ENCODE measurements around the gene SEMA5A.
"Not testable (repeated sequence)": the region's sequence is repeated elsewhere in the genome, so short reads cannot be mapped to it uniquely, and the experiment has no call there.

SEMA5A gene

GRCh38 chr5:9365512-9365911, 180.4 kb downstream of the SEMA5A start:
- no peak for DNase-seq (ENCODE audit: low read depth in 1 of 2, low spot score in 1 of 2)

DNA sequence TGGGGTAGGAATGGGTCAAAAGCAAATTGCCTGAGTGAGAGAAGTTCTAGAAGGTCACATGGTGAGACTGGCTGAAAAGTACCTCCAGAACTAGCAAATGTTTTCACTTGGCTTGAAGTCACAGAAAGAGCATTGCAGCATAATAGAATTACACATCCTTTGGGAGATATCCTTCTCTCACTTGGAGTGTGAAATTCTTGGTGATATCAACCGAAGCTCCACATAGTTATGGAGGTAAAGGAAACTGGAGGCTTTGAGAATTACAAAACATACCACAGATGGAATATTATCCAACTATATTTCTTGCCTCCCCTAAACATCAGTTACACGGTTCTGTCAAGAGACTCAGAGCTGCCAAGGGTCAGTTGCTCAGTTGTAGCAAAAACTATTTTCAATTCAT, 182.4 kb downstream of the SEMA5A start:
- no peak for DNase-seq (ENCODE audit: low read depth in 1 of 2, low spot score in 1 of 2)

DNA sequence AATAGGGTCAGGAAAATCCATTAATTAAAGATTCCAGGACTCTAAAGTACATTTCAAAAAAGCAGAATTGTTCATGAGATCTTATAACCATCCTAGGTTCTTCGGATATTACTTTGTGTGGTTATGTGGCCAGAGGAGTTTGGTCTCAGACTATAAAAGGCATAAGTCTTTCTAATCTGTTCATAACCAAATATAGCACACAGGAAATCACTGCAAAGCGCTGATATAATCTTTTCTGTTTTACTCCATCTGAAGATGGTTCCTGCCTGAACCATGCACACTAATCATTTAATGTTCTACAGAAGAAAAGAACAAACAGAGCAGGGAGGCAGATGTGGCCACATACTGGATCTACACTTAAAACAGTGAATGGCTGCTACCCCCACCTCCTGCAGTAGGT, 182.8 kb downstream of the SEMA5A start:
- DNase-seq (ENCODE audit: low read depth in 1 of 2, low spot score in 1 of 2): no peak

- DNase-seq (ENCODE audit: low read depth in 1 of 2, low spot score in 1 of 2): no peak
Measured at GRCh38 chr5:9362600-9362999, 183.3 kb downstream of the SEMA5A start.

DNA sequence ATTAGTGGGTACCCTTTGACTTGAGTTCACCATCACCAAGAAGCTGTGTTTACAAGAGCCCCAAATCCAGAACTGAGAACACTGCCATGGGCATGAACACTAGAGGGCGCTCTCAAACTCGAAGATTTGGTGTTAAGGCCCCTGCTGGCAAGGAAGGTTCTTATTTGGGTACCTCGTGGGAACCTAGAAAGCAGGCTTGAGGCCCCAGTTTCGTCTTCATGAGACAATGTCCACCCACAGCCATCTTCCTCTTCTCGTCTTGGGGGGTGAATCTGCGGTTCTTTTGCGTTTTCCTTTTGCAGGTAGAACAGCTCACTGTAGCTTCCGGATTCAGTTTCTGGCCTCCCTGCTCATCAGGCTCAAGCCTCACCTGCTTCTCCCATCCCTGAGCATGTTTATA, 184.0 kb downstream of the SEMA5A start:
- no peak for DNase-seq (ENCODE audit: low read depth in 1 of 2, low spot score in 1 of 2)

DNA sequence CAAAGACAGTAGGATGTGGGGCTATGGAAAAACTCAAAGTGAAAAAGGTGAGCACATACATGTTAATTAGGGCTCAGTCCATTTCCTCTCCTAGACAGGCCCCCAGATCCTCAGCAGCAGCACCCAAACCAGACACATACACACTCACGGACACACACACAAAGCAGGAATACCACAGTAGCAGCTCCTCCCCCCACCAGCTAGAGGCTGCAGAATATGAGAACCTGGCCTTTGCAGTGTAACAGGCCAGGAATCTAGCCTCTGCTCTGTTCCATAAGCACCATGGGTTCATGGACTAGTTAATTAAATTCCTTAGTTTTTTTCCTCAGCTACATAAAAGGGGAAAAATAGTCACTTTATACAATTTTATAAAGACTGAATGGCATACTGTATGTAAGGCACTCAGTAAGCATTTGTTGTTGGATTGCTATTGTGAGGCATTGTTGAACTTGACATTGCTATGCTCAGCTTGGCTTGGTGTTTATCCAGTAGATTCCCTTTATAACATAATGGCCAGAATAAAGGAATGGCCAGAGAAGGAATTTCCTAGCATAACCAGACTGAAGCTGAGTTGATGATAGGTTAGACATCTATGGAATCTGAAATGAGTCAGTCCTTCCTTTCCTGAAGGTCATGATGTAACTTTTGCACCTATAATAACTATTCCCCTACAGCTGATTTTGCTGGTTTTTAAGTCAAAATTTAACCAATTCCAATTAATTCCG, 186.8 kb downstream of the SEMA5A start:
- DNase-seq (ENCODE audit: low read depth in 1 of 2, low spot score in 1 of 2): no peak

- DNase-seq (ENCODE audit: low read depth in 1 of 2, low spot score in 1 of 2): no peak
Measured at GRCh38 chr5:9356351-9356825, 189.5 kb downstream of the SEMA5A start.

- no peak for DNase-seq (ENCODE audit: low read depth in 1 of 2, low spot score in 1 of 2)
Measured at GRCh38 chr5:9354336-9355081, 191.4 kb downstream of the SEMA5A start.

DNA sequence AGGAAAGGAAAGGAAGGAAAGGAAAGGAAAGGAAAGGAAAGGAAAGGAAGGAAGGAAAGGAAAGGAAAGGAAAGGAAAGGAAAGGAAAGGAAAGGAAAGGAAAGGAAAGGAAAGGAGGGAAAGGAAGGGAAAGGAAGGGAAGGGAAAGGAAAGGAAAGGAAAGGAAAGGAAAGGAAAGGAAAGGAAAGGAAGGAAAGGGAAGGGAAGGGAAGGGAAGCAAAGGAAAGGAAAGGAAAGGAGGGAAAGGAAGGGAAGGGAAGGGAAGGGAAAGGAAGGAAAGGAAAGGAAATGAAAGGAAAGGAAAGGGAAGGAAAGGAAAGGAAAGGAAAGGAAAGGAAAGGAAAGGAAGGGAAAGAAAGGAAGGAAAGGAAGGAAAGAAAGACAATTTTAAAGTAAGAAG, 192.8 kb downstream of the SEMA5A start:
- not testable (repeated sequence) for DNase-seq (ENCODE audit: low read depth in 1 of 2, low spot score in 1 of 2)

GRCh38 chr5:9351546-9351945, 194.3 kb downstream of the SEMA5A start:
- no peak for DNase-seq (ENCODE audit: low read depth in 1 of 2, low spot score in 1 of 2)

- no peak for DNase-seq (ENCODE audit: low read depth in 1 of 2, low spot score in 1 of 2)
Measured at GRCh38 chr5:9350301-9350797, 195.5 kb downstream of the SEMA5A start.

DNA sequence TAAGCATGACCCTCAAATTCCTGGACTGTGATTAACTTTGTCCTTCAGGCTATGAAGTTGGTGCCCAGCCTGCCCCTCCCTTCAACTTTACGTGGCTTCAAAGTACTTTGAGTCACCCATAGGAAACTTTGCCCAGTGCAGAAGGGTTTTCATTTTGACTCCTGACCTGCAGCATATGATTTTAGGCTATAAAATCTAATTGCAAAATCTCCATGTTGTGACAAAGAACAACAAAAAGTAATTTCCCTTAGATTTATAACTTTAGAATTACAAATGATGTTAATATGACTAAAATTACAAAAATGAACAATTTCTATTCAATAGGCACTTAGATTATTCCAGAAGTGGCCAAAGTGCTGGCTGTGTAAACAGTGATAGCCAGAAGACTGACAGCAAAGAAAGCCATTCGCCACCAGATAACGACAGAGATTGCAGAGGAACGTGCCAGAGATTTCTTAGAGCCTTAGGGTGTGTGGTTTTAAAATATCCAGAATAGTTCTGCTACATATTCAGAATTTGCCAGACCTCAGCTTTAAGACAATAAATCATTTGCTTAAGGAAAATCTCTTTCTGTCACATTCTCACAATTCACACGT, 197.4 kb downstream of the SEMA5A start:
- no peak for DNase-seq (ENCODE audit: low read depth in 1 of 2, low spot score in 1 of 2)

- no peak for DNase-seq (ENCODE audit: low read depth in 1 of 2, low spot score in 1 of 2)
Measured at GRCh38 chr5:9347541-9348295, 198.2 kb downstream of the SEMA5A start.

DNA sequence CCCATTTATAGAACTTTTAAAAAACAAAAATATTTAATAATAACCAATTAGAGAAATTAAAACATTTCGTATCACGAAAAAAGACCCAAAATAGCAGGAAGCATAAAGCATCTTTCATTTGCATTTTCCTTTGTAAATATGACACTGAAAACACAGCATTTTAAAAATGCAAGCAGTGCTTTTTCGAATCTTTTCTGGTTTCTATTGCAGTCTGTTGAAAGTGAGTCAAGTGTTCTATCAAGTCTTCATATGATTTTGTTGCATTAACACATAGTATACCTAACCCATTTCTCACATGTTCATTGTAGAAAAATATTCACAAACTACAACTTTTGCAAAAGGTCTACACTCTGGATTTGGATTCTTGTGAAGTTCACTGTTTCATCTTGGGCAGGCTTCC, 198.8 kb downstream of the SEMA5A start:
- no peak for DNase-seq (ENCODE audit: low read depth in 1 of 2, low spot score in 1 of 2)

- no peak for DNase-seq (ENCODE audit: low read depth in 1 of 2, low spot score in 1 of 2)
Measured at GRCh38 chr5:9344751-9345240, 201.1 kb downstream of the SEMA5A start.

DNA sequence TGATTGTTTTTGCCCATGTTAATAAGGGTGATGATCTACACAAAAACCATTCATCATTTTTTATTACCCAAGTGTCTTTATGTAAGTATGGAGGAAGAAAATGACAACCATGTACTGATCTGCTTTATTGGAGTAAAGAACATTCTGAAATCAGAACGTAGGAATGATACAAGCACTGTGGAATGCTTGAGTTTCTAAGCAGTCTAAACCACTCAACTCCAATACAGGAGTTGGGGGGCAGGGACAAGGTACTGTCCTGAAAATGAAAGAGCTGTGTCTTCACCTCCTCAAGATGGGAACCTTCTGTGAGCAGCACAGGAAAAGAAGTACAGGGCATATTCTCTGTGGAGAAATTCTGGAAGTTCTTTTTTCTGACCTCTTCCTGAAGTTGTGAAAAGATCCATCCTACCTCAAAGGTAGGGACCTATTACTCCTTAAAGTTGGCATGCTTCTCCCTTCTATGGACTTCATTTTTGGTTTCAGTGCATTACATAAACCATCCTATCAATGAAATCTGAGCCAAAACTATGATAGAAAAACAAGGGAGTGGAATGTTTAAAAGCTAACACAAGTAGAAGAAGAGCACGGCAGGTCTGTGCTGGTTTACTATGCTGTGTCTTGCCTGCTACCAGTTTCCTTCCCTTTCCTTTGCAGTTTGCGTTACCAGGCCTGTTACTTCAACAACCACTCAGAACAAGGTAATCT, 202.6 kb downstream of the SEMA5A start:
- no peak for DNase-seq (ENCODE audit: low read depth in 1 of 2, low spot score in 1 of 2)

DNA sequence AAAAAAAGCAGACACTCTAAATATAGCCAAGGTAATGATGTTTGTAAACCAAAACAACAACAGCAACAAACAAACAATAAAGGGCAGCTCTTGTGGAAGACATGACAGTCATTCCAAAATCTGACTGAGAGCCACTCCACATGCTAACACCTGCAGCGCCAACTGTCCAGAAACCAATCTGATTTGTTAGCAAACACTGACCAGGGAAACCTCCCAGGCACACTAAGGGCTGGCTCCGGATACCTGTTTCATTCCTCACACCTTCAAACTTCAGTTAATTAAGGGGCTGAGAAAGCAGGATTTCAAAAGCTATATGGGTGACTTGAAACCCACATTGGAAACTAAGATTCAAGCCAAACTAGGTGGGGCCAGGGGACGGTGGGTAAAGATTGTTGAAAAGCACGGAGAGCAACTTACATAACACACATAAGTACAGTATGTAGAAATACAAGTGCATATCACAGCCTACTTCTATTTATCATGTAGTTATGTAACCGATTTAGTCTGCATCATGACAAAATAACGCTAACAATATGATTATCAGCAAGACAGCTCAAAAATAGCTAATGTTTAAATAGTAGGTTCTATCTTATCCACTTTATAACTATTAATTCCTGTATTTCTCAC, 203.6 kb downstream of the SEMA5A start:
- no peak for DNase-seq (ENCODE audit: low read depth in 1 of 2, low spot score in 1 of 2)

GRCh38 chr5:9340085-9340484, 205.8 kb downstream of the SEMA5A start:
- DNase-seq (ENCODE audit: low read depth in 1 of 2, low spot score in 1 of 2): no peak

DNA sequence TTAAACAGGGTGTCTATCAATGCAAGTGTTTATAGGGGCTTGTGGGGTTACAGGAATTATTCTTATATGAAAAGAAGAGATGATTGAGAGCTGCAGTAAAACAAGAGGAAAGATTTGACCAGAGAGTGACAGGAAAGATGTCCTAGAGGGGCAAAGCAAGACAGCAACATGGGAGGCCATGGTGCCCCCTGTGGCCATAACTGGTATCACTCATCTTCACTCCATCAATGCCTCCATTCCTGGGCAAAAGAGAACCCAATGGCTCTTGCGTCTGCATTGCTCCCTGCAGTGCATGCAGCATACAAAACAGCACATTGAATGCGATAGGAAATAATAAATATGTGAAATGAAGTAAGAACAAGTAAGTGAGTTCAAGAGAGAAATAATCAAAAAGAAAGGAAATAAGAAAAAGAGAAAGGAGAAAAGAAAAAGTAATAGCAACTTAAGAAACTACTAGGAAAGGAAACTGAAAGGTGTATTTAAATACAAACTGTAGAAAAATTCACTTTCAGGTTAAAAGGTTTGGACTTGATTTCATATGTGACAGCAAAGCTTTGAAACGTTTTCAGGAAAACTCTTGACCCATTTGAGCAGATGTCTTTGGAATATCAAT, 206.6 kb downstream of the SEMA5A start:
- no peak for DNase-seq (ENCODE audit: low read depth in 1 of 2, low spot score in 1 of 2)

DNA sequence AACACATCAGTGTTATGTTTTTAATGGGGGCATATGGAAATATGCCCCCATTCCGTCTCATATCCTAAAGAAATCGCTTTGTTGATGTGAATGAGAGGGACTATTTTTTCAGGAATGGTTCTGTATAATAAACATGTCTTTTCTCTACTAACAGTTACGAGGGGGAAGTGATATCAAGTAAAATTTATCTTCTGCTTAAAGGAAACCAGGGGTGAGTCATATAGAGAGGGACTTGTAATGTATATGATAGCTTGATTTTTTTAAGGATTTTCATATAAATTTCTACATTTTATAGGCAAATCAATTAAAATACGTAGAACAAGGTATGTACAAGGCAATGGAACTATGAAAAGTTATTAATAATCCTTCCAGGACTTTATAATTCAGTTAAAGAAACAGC, 207.1 kb downstream of the SEMA5A start:
- no peak for DNase-seq (ENCODE audit: low read depth in 1 of 2, low spot score in 1 of 2)

Measured in activated T-helper 1 cell treated with anti-CD3 and anti-CD28 coated beads, Interleukin-2, amount 50 U/mL, for 16 hours (primary cell).